SKM-1 (cell line): ENCODE measurements around the gene DNAH11.

Experiments used
- DNase-seq: peaks from one replicate; lab custom pipeline; 2025; ENCODE audit not compliant: unreplicated experiment; lab: John Stamatoyannopoulos, UW

The DNAH11 gene

GRCh38 chr7:21948364-21948763 lies 405.5 kb downstream of the DNAH11 start:
- no peak for DNase-seq

GRCh38 chr7:21948887-21949540 lies 406.2 kb downstream of the DNAH11 start:
- no peak for DNase-seq
